Urinary bladder (tissue), 4 donors: ENCODE measurements around the gene CFAP157. TPM values are rescaled to one million over a fixed set of nuclear protein-coding genes. Genes with fewer than 3 reads are reported as not detected.

Experiments
- DNase-seq: peaks from one replicate; pipeline ENCODE4 v3.0.0-alpha.2; 2015; ENCODE audit errors: extremely low spot score
- H3K27ac ChIP-seq: one replicate; pipeline ENCODE4 v1.5.1; 2013; ENCODE audit warnings: low read depth, mild to moderate bottlenecking, moderate library complexity
- H3K36me3 ChIP-seq: one replicate; pipeline ENCODE4 v1.6.1; 2013; ENCODE audit warnings: mild to moderate bottlenecking, moderate library complexity; ENCODE audit not compliant: insufficient read depth
- H3K4me1 ChIP-seq: one replicate; pipeline ENCODE4 v1.6.1; 2013; ENCODE audit warnings: mild to moderate bottlenecking, moderate library complexity; ENCODE audit not compliant: insufficient read depth
- H3K4me3 ChIP-seq: one replicate; pipeline ENCODE4 v1.5.1; 2013; ENCODE audit warnings: low read depth, low read length
- WGBS: extraction: QIAGEN DNeasy Blood & Tissue Kit; methylation state at CpG from one replicate; pipeline ENCODE4 v1.1.7; 2013; 5-methylcytosine and 5-hydroxymethylcytosine counted together
- polyA plus RNA-seq: library from polyadenylated mRNA; stranded (reverse); fragments of 200-250 nt; gene quantifications from one replicate; pipeline ENCODE4 v1.2.3, GENCODE V29; 2013
- total RNA-seq: library from RNA; depleted of rRNA; stranded (reverse); fragments of >200 nt; gene quantifications from one replicate; pipeline ENCODE4 v1.2.3, GENCODE V29; 2014
- donor health status: healthy with polysubstance abuse.
- donor health status: healthy.

Gene CFAP157
- total and polyA plus RNA-seq, 2 donors = 0.23 TPM; not detected in 1

- 75% methylated on average over 19 of the region's 19 CpGs for WGBS
- H3K36me3 ChIP-seq = no peaks in the 10 kb centered on the region
- no peaks in the 10 kb centered on the region for H3K4me1 ChIP-seq
- H3K27ac ChIP-seq = no peak overlapping the region
- DNase-seq = no peak
- H3K4me3 ChIP-seq = peak overlapping the region; percentile 63
These were observed 7.4 kb downstream of the CFAP157 start for GRCh38 chr9:127714020-127714750.

DNA sequence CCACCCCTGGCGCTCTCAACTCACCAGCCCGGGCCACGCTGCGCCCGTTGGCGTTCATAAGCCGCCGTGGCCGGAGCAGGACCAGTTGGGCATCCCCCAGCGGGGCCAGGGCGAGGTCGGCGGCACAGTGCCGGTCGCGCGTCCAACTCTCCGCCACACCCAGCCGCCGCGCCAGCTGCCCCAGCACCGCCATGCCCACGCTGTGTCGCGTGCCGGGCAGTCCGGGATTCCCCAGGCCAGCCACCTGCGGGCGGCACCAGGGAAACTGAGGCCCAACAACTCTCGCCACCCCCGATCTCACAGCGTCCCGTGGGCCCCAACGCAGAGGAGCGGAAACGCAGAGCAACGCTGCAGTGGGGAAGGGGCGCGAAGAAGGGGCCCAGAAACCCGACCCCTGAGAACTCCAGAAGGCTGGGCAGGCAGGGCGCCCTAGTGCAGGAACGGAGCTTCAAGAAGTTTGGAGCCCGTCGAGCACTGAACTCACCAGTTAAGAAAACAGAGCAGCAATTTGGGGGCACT lies 8.2 kb downstream of the CFAP157 start:
- WGBS = under 1% methylated on average over 44 of the region's 44 CpGs
- no peaks in the 10 kb centered on the region for H3K4me1 ChIP-seq
- no peak for DNase-seq
- no peak overlapping the region for H3K27ac ChIP-seq
- peak overlapping the region; percentile 63 for H3K4me3 ChIP-seq
- H3K36me3 ChIP-seq = no peaks in the 10 kb centered on the region

DNA sequence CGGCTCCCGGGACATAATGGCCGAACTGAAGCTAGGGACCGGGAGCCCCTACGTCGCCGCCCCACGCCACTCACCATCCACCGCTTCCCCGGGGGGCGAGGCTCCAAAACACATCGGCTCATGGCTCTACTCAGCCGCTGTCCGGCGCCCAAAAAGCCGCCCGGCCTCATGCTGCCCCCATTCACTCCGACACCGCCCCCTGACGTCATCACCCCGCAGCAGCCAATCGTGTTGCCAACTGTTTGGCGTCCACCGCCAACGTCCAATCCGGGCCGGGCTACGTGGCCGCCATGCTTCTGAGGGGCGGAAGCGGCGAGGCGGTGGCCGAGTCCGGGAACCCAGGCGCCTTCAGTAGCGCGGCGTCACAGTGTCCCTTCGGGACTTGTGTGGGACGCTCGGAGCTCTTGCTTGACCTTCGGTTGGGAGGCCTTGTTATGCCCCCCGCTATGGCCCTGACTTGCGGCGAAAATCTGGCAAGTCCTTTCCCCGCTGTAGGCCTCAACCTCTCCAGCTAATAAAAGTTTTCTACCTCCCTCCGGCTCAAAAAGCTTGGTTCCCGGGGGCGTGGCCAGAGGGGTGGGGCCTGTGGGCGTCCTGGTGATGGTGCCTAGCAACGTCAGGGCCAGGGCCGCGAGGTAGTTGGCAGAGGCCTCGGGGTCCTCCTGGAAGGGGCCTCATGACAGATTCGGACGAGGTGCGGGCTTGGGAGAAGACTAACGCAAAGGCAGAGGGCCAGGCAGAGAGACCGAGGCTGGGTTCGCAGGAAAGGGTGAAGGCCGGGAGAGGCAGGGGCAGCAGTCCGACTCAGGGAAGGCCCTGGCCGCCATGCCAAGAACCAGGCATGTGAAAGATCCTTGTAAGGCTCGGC lies 8.9 kb downstream of the CFAP157 start, which contains the start of the genes PTRH1 and TTC16:
PTRH1 (minus strand) TSS at position 194 of the 868 bp plus-strand sequence; CDS start at position 170, 24 bp downstream.
TTC16 (plus strand) TSS at position 610 of the 868 bp plus-strand sequence; CDS start at position 677, 67 bp downstream.
- DNase-seq = peak; percentile 93
- Histone ChIP-seq H3K4me3 (peak within 1 kb of the TSS; percentile 63), H3K36me3 (no peaks in the 10 kb centered on the region), H3K4me1 (no peaks in the 10 kb centered on the region), H3K27ac (peak within 1 kb of the TSS; percentile 74)
- 3% methylated on average over 65 of the region's 65 CpGs for WGBS

DNA sequence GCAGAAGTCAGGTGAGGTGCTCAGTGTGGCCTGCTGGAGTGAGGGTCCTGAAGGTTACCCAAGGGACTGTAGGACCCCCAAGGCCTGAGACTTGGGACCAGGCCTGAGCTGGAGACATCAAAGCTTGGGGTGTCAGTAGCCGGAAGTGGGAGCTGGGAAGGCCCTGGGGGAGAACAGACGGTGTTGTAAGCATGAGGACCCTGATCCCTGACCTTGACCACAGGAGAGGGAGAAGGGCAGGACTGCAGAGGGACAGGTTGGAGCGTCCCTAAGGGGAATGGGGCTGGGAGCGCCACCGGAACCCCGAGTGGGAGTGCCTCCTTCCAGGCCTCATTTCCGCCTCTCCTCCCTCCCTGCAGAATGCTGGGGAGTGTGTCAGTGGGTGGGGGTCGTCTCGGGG lies 9.6 kb downstream of the CFAP157 start:
- 86% methylated on average over 9 of the region's 9 CpGs for WGBS
- no peak overlapping the region for H3K27ac ChIP-seq
- no peak for DNase-seq
- no peaks in the 10 kb centered on the region for H3K36me3 ChIP-seq
- H3K4me3 ChIP-seq = no peak overlapping the region
- no peaks in the 10 kb centered on the region for H3K4me1 ChIP-seq

- Histone ChIP-seq H3K27ac (no peak overlapping the region), H3K36me3 (no peaks in the 10 kb centered on the region), H3K4me3 (no peak overlapping the region), H3K4me1 (no peaks in the 10 kb centered on the region)
- no peak for DNase-seq
- WGBS = 78% methylated on average over 5 of the region's 5 CpGs
These were observed 11.0 kb downstream of the CFAP157 start for GRCh38 chr9:127717766-127718165.

GRCh38 chr9:127720031-127720864 lies 13.5 kb downstream of the CFAP157 start:
- whole genome bisulfite sequencing = 75% methylated on average over 12 of the region's 12 CpGs
- Histone ChIP-seq H3K4me3 (no peak overlapping the region), H3K4me1 (no peaks in the 10 kb centered on the region), H3K36me3 (no peaks in the 10 kb centered on the region), H3K27ac (no peak overlapping the region)
- DNase-seq = no peak

DNA sequence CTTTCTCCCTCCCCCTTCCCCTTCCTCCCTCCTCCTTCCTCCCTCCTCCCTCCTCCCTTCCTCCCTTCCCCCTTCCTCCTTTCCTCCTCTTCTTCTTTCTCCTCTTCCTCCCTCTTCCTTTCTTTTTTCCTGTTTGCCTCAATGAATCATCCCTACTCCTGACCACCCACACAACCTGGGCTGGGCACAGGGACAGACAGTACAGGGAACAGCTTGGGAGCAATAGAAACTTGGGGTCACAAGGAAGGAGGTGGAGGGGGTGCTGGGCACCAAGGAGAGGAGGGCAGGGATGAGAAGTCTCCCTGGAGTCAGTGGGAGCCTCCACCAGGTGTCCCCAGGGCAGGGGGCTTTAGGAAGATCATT lies 14.1 kb downstream of the CFAP157 start:
- DNase-seq = no peak
- no peaks in the 10 kb centered on the region for H3K4me1 ChIP-seq
- H3K4me3 ChIP-seq = no peak overlapping the region
- H3K36me3 ChIP-seq = no peaks in the 10 kb centered on the region
- H3K27ac ChIP-seq = no peak overlapping the region

DNA sequence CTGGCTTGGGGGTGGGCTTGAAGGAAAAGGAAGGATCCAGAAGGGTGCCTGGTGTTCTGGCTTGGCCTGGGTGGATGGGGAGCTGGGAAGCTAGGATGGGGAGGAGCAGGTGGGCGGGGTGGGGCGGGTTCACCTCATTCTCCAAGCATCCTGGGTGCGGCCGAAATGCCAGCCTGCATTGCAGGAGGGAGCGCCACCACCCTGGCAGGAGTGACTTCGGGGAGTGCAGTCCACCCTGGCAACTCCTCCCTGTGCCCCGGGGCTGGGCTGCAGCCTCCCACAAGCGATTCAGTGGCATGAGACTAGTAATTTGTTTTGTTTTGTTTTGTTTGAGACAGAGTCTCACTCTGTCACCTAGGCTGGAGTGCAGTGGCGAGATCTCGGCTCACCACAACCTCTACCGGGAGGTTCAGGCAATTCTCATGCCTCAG lies 14.6 kb downstream of the CFAP157 start:
- WGBS = 55% methylated on average over 11 of the region's 11 CpGs
- Histone ChIP-seq H3K27ac (no peak overlapping the region), H3K36me3 (no peaks in the 10 kb centered on the region), H3K4me3 (no peak overlapping the region), H3K4me1 (no peaks in the 10 kb centered on the region)
- DNase-seq = no peak

GRCh38 chr9:127722055-127722745 lies 15.4 kb downstream of the CFAP157 start:
- Histone ChIP-seq H3K4me1 (no peaks in the 10 kb centered on the region), H3K4me3 (no peak overlapping the region), H3K36me3 (no peaks in the 10 kb centered on the region), H3K27ac (no peak overlapping the region)
- DNase-seq = no peak
- 81% methylated on average over 12 of the region's 12 CpGs for WGBS

GRCh38 chr9:127723013-127723412 lies 16.2 kb downstream of the CFAP157 start:
- WGBS = 95% methylated on average over 13 of the region's 13 CpGs
- Histone ChIP-seq H3K4me3 (no peak overlapping the region), H3K36me3 (no peaks in the 10 kb centered on the region), H3K4me1 (no peaks in the 10 kb centered on the region), H3K27ac (no peak overlapping the region)
- no peak for DNase-seq

- Histone ChIP-seq H3K4me3 (no peak overlapping the region), H3K4me1 (no peaks in the 10 kb centered on the region), H3K27ac (no peak overlapping the region), H3K36me3 (no peaks in the 10 kb centered on the region)
- DNase-seq = no peak
- 87% methylated on average over 5 of the region's 5 CpGs for WGBS
These were observed 16.7 kb downstream of the CFAP157 start for GRCh38 chr9:127723444-127723843.

DNA sequence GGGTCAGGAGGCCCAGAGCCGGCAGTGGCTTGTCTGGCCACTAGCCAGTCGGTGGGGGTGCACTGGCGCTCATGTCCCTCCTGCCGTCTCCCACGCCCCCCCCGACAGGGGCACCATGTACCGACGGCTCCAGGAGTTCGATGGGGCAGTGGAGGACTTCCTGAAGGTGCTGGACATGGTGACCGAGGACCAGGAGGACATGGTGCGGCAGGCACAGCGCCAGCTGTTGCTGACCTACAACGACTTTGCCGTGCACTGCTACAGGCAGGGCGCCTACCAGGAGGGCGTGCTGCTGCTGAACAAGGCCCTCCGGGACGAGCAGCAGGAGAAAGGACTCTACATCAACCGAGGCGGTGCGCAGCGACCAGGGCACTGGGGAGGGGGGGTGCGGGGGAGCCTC lies 17.2 kb downstream of the CFAP157 start:
- DNase-seq = no peak
- H3K4me1 ChIP-seq = no peaks in the 10 kb centered on the region
- H3K4me3 ChIP-seq = no peak overlapping the region
- no peaks in the 10 kb centered on the region for H3K36me3 ChIP-seq
- H3K27ac ChIP-seq = no peak overlapping the region
- 44% methylated on average over 23 of the region's 23 CpGs for WGBS

GRCh38 chr9:127726871-127727270 lies 20.1 kb downstream of the CFAP157 start:
- H3K4me3 ChIP-seq = no peak overlapping the region
- no peaks in the 10 kb centered on the region for H3K36me3 ChIP-seq
- H3K27ac ChIP-seq = no peak overlapping the region
- H3K4me1 ChIP-seq = no peaks in the 10 kb centered on the region
- no peak for DNase-seq
- WGBS = 74% methylated on average over 8 of the region's 8 CpGs
